BJ (cell line): Measurements from ENCODE around the gene PEMT. TPM values are rescaled to one million over a fixed set of nuclear protein-coding genes. Genes with fewer than 3 reads are reported as not detected.

Source experiments
- CTCF ChIA-PET: fragments of 350-600 bp; formaldehyde crosslinking; extraction: SDS; loops from one replicate; lab custom pipeline; 2021; ENCODE audit warnings: antibody characterized with exemption, inconsistent platforms; lab: Yijun Ruan, JAX
- POLR2A ChIA-PET: fragments of 300-600 bp; sonication (Branson Sonifier 250); formaldehyde crosslinking; extraction: SDS; loops from one replicate; lab custom pipeline; 2021; ENCODE audit warnings: antibody characterized with exemption; lab: Charles Lee
- DNase-seq: peaks from one replicate; pipeline ENCODE4 v3.0.0-alpha.2; 2011; ENCODE audit warnings: low read depth
- H3K27me3 ChIP-seq: 2 replicates; pipeline ENCODE4 v1.6.0; 2011; ENCODE audit warnings: low read length; ENCODE audit not compliant: control insufficient read depth, insufficient read depth
- H3K36me3 ChIP-seq: 2 replicates; pipeline ENCODE4 v1.5.1; 2011; ENCODE audit warnings: low read length; ENCODE audit not compliant: control insufficient read depth, insufficient read depth
- H3K4me3 ChIP-seq: 2 replicates; pipeline ENCODE4 v1.5.1; 2011; ENCODE audit warnings: low read depth, mild to moderate bottlenecking, control low read depth, low read length
- polyA plus RNA-seq: library from polyadenylated mRNA; depleted of rRNA; stranded (reverse); fragments of >200 nt; gene quantifications from 2 replicates; pipeline ENCODE4 v1.2.3, GENCODE V29; 2011
- TF ChIP-seq, protein P1 (sequence below): IDR thresholded peaks from 2 replicates; pipeline ENCODE4 v1.5.1; 2011; ENCODE audit warnings: low read depth, mild to moderate bottlenecking, control low read depth, inconsistent platforms, low read length, moderate library complexity; ENCODE audit not compliant: insufficient read depth

PEMT gene
- polyA plus RNA-seq, 1 experiment = 50.7 TPM

DNA sequence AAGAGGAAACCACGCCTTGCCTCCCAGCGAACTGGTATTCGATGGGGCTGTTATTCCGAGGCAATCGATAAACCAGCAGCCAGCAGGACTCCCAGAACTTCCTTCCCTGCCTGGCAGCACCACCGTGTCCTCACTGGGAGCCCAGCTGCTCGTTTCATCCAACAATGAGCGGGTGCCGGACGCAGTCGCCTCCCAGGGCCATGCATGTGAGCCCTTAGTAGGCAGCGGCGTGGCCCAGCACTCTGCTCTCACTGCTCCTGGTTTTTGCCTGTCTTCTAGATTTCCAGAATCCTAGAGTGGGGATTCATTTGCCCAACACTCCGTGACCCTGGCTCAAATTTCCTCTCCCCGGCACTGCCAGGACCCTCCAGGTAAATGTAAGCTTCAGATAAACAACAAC, 66.2 kb downstream of the PEMT start:
- no peak overlapping the region for H3K4me3 ChIP-seq
- TF ChIP-seq, protein P1, sequence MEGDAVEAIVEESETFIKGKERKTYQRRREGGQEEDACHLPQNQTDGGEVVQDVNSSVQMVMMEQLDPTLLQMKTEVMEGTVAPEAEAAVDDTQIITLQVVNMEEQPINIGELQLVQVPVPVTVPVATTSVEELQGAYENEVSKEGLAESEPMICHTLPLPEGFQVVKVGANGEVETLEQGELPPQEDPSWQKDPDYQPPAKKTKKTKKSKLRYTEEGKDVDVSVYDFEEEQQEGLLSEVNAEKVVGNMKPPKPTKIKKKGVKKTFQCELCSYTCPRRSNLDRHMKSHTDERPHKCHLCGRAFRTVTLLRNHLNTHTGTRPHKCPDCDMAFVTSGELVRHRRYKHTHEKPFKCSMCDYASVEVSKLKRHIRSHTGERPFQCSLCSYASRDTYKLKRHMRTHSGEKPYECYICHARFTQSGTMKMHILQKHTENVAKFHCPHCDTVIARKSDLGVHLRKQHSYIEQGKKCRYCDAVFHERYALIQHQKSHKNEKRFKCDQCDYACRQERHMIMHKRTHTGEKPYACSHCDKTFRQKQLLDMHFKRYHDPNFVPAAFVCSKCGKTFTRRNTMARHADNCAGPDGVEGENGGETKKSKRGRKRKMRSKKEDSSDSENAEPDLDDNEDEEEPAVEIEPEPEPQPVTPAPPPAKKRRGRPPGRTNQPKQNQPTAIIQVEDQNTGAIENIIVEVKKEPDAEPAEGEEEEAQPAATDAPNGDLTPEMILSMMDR = no peak
- ChIA-PET CTCF (interaction anchor here (0.6 to 1.3 kb wide), 2 partner anchors 8 to 205 kb away, joined by 3 read pairs; no protein-coding TSS in a partner anchor), POLR2A (no interaction called here)
- H3K36me3 ChIP-seq = no peaks in the 10 kb centered on the region
- DNase-seq = no peak
- no peaks in the 10 kb centered on the region for H3K27me3 ChIP-seq

DNA sequence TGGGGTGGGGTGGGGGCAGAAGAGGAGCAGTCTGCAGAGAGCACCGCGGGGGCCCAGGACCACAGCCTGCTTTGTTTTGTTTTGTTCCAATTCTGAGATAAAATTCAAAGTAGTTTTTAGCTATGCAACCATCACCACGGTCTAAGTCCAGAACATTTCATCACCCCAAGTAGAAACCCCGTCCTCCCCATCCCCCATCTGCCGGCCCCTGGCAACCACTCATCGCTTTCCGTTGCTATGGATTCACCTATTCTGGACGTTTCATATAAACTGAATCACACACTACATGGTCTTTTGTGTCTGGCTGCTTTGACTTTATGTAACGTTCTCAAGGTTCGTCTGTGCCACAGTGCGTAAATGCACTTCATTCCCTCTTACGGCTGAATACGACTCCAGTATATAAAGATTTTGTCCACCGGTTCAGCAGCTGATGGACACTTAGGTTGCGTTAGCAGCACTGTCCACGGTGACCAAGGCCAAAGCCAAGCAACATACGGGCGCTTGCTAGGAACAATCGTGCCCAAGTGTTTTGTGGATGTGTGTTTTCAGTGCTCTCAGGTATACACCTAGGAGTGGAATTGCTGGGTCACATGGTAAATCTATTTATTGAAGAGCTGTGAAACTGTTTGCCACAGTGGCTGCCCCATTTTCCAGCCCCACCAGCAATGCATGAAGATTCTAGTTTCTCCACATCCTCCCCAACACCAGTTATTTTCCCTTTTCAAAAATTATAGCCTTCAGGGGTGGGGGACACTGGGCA, 67.6 kb downstream of the PEMT start:
- DNase-seq = no peak
- POLR2A ChIA-PET = no interaction called here

DNA sequence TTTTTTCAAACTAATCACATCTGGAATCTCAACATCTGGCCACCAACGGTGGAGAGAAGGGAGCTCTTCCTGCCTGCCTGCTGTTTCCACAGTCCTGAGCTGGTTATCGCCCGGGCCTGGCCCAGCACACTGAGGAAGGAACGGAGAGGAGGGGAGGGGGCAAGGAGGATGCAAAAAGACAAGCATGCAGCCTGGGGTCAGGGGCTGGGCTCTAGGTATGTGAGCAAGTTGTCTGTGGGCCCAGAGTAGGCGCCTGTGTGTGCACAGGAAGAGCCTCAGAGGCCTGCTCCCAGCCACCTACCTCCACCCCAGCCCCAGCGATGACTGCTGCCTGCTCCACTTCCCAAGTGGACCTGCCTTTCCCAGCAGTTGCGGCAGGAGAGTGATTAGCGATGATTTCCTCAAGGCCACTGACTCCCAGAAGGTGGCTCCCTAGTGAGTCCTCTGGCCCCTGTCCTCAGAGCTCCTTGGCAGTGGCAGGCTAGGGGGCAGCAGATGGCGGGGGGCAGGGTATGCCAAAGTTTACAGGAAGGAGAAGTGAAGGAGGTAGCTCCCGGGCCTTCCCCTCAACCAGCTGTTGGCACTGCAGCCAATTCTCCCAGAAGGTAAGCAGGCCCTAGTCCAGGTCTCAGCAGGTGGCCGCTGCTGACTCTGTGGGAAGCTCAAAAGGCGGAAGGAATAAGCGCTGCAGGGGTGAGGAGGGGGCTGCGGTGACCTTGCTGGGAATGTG, 68.3 kb downstream of the PEMT start:
- no peak for DNase-seq
- Histone ChIP-seq H3K36me3 (no peaks in the 10 kb centered on the region), H3K27me3 (no peaks in the 10 kb centered on the region), H3K4me3 (no peak overlapping the region)
- CTCF ChIA-PET = interaction anchor here (0.6 to 2.6 kb wide), 6 partner anchors 9 to 170 kb away, joined by 3 to 8 read pairs (median 4); no protein-coding TSS in a partner anchor
- TF ChIP-seq, protein P1 = no peak
- POLR2A ChIA-PET = no interaction called here

More for the DNA sequence above, 67.6 kb downstream of the PEMT start:
- TF ChIP-seq, protein P1 = no peak
- Histone ChIP-seq H3K36me3 (no peaks in the 10 kb centered on the region), H3K27me3 (no peaks in the 10 kb centered on the region), H3K4me3 (no peak overlapping the region)
- CTCF ChIA-PET = interaction anchor here (1.1 to 2.6 kb wide), 3 partner anchors 12 to 45 kb away, joined by 4 to 8 read pairs (median 4); no protein-coding TSS in a partner anchor

DNA sequence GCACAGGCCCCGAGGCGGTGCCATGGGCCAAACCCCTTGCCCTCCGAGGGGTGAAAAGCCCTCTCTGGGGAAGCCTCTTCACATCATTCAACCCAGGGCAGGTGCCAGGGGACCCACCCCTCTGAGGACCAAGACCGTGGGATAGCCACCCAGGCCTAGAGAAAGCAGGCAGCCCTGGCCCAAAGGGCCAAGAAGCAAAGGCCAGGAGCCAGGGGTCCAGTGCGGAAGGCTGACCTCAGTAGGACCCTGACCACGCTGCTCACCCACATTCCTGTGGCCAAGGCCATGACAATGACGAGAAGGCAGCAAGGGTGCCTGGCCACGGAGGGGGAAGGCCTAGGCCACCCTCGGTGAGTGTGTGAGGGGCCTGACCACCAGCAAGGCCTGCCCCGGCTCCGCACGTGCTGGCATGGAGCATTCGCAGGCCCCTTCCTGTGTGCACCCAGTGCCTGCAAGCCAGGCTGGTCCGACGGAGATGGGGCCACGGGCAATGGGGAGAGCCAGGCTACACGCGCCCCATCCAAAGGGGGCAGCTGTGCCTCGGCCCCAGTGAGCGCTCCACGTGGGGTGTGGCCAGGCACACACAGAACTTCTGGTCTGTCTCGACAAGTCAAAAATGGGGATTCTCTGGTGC, 70.8 kb downstream of the PEMT start:
- no peaks in the 10 kb centered on the region for H3K36me3 ChIP-seq
- H3K4me3 ChIP-seq = no peak overlapping the region
- TF ChIP-seq, protein P1 = no peak
- ChIA-PET POLR2A (no interaction called here), CTCF (interaction anchor here (1.1 to 2.6 kb wide), 2 partner anchors 48 to 291 kb away, joined by 5 to 8 read pairs; no protein-coding TSS in a partner anchor)
- no peaks in the 10 kb centered on the region for H3K27me3 ChIP-seq
- no peak for DNase-seq
